ENCODE measurements around the gene NMNAT3. TPM values are rescaled to one million over a fixed set of nuclear protein-coding genes. Genes with fewer than 3 reads are reported as not detected.

Gene NMNAT3
- total RNA-seq, 1 experiment from 2014 or later, result 4.8 TPM

DNA sequence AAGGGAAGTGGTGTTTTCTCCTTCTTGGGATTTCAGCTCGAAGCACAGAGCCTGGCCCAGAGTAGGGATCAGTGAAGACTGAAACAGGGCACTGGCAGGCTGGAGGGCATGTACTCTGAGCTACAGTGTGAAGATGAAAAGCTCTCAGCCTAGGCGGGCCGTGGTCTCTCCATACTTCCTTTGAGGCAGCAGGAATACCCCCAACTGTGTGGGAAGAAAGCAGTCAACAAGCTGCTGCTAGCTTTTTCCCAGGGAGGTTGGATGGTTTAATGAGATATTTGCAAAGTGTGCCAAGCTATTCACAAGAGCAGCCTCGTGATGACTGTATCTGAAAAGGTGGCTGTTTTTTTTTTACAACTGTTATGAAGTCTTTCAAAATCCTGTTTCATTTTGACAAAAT lies 47.2 kb downstream of the NMNAT3 start:
- Histone ChIP-seq H3F3A (ENCODE audit: low read length, unreplicated experiment) (no peaks in the 10 kb centered on the region), H3K9me2 (replicated peaks; ENCODE audit: low read length) (no peaks in the 10 kb centered on the region), H3K9ac (ENCODE audit: low read length) (no peak overlapping the region), H3K4me3 (ENCODE audit: low read length) (no peak overlapping the region), H3K27me3 (ENCODE audit: low read length) (no peaks in the 10 kb centered on the region), H3K36me3 (ENCODE audit: low read depth, low read length) (no peaks in the 10 kb centered on the region), H2AFZ (ENCODE audit: low read length) (no peak overlapping the region), H4K20me1 (ENCODE audit: low read length) (no peaks in the 10 kb centered on the region), H3K4me2 (ENCODE audit: low read length) (no peak overlapping the region), H3K27ac (ENCODE audit: low read length) (no peak overlapping the region), H3K4me1 (ENCODE audit: insufficient read depth, low read length) (no peaks in the 10 kb centered on the region), H3K79me2 (ENCODE audit: low read length) (no peaks in the 10 kb centered on the region), H3K9me3 (ENCODE audit: low read length) (no peaks in the 10 kb centered on the region)
- TF ChIP-seq, protein P1, sequence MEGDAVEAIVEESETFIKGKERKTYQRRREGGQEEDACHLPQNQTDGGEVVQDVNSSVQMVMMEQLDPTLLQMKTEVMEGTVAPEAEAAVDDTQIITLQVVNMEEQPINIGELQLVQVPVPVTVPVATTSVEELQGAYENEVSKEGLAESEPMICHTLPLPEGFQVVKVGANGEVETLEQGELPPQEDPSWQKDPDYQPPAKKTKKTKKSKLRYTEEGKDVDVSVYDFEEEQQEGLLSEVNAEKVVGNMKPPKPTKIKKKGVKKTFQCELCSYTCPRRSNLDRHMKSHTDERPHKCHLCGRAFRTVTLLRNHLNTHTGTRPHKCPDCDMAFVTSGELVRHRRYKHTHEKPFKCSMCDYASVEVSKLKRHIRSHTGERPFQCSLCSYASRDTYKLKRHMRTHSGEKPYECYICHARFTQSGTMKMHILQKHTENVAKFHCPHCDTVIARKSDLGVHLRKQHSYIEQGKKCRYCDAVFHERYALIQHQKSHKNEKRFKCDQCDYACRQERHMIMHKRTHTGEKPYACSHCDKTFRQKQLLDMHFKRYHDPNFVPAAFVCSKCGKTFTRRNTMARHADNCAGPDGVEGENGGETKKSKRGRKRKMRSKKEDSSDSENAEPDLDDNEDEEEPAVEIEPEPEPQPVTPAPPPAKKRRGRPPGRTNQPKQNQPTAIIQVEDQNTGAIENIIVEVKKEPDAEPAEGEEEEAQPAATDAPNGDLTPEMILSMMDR (conservative IDR thresholded peaks at IDR 0.05; ENCODE audit: low read depth, low read length), result no peak
- TF ChIP-seq EZH2 (IDR thresholded peaks at IDR 0.05; ENCODE audit: low read length, unreplicated experiment), result no peak
- TF ChIP-seq EZH2phosphoT487 (IDR thresholded peaks at IDR 0.05; ENCODE audit: borderline replicate concordance, low read length), result no peak
- ATAC-seq (no peak), DNase-seq (no peak)
- no TSS peak for BruUV-seq (replicated peaks)
- ChIA-PET CTCF (no interaction called here), POLR2A (ENCODE audit: unreplicated experiment) (no interaction called here)
- intact Hi-C loops (cut with micrococcal nuclease), result no loop called here

DNA sequence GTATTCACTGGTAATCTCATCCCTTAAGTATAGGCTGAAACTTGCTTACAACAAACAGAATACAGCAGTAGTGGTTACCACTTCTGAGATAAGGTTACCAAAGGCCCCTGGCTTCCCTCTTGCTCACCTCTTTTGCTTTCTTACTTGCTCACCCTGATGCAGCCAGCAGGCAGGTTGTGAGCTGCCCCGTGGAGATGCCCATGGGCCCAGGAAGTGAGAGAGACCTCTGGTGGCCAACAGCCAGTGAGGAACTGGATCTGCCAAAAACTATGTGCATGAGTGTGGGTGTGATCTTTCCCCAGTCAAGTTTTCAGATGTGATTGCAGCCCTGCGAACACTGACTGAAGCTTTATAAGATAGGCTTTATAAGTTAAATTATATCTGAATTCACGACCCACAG lies 48.7 kb downstream of the NMNAT3 start:
- Histone ChIP-seq H3K9me2 (replicated peaks; ENCODE audit: low read length) (no peaks in the 10 kb centered on the region), H3F3A (ENCODE audit: low read length, unreplicated experiment) (no peaks in the 10 kb centered on the region), H3K79me2 (ENCODE audit: low read length) (no peaks in the 10 kb centered on the region), H3K36me3 (ENCODE audit: low read depth, low read length) (no peaks in the 10 kb centered on the region), H2AFZ (ENCODE audit: low read length) (no peak overlapping the region), H4K20me1 (ENCODE audit: low read length) (no peaks in the 10 kb centered on the region), H3K27ac (ENCODE audit: low read length) (no peak overlapping the region), H3K9ac (ENCODE audit: low read length) (no peak overlapping the region), H3K4me3 (ENCODE audit: low read length) (no peak overlapping the region), H3K4me1 (ENCODE audit: insufficient read depth, low read length) (no peaks in the 10 kb centered on the region), H3K9me3 (ENCODE audit: low read length) (no peaks in the 10 kb centered on the region), H3K27me3 (ENCODE audit: low read length) (no peaks in the 10 kb centered on the region), H3K4me2 (ENCODE audit: low read length) (no peak overlapping the region)
- ATAC-seq (peak; percentile 58), DNase-seq (peak; percentile 45)
- ChIA-PET POLR2A (ENCODE audit: unreplicated experiment) (no interaction called here), CTCF (no interaction called here)
- intact Hi-C loops (cut with micrococcal nuclease), result no loop called here
- BruUV-seq (replicated peaks), result no TSS peak
- TF ChIP-seq EZH2phosphoT487 (IDR thresholded peaks at IDR 0.05; ENCODE audit: borderline replicate concordance, low read length) (no peak), EZH2 (IDR thresholded peaks at IDR 0.05; ENCODE audit: low read length, unreplicated experiment) (no peak)
- TF ChIP-seq, protein P1 (conservative IDR thresholded peaks at IDR 0.05; ENCODE audit: low read depth, low read length), result peak; percentile 56

DNA sequence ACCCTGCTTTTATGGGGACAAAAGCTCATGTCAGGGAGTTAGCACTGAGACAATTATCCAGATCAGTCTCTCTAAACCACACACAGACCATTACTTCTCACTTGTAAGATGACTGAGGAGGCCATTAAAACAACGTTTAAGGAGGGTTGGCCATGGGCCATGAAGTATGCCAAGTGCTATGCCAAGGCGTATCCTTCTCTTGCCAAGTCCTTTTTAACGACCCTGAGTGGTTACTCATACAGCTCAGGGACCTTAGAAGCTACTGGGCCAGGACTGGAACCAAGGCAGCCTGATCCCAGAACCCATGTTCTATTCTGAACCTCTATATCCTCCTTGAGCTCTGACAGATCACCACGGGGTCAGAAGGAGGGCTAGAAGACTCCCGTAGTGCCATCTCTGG lies 50.0 kb downstream of the NMNAT3 start:
- H3K4me1 ChIP-seq (ENCODE audit: insufficient read depth, low read length), result no peaks in the 10 kb centered on the region
- DNase-seq (peak; percentile 3), ATAC-seq (peak; percentile 50; the same call in 1 of the 2 replicates)
- H3K4me3 ChIP-seq (ENCODE audit: low read length), result no peak overlapping the region
- H3K9ac ChIP-seq (ENCODE audit: low read length), result no peak overlapping the region
- no peaks in the 10 kb centered on the region for H3K9me2 ChIP-seq (replicated peaks; ENCODE audit: low read length)
- no peak overlapping the region for H3K4me2 ChIP-seq (ENCODE audit: low read length)
- H3K36me3 ChIP-seq (ENCODE audit: low read depth, low read length), result no peaks in the 10 kb centered on the region
- TF ChIP-seq, protein P1 (conservative IDR thresholded peaks at IDR 0.05; ENCODE audit: low read depth, low read length), result no peak
- no peak for TF ChIP-seq EZH2 (IDR thresholded peaks at IDR 0.05; ENCODE audit: low read length, unreplicated experiment)
- TF ChIP-seq EZH2phosphoT487 (IDR thresholded peaks at IDR 0.05; ENCODE audit: borderline replicate concordance, low read length), result no peak
- ChIA-PET POLR2A (ENCODE audit: unreplicated experiment) (no interaction called here), CTCF (no interaction called here)
- H3K79me2 ChIP-seq (ENCODE audit: low read length), result no peaks in the 10 kb centered on the region
- no peak overlapping the region for H2AFZ ChIP-seq (ENCODE audit: low read length)
- H4K20me1 ChIP-seq (ENCODE audit: low read length), result no peaks in the 10 kb centered on the region
- intact Hi-C loops (cut with micrococcal nuclease), result no loop called here
- no peaks in the 10 kb centered on the region for H3K9me3 ChIP-seq (ENCODE audit: low read length)
- H3K27me3 ChIP-seq (ENCODE audit: low read length), result no peaks in the 10 kb centered on the region
- H3K27ac ChIP-seq (ENCODE audit: low read length), result no peak overlapping the region
- H3F3A ChIP-seq (ENCODE audit: low read length, unreplicated experiment), result no peaks in the 10 kb centered on the region
- no TSS peak for BruUV-seq (replicated peaks)
